ENCODE results near the gene FOXRED2.

- TF ChIP-seq, protein P1, sequence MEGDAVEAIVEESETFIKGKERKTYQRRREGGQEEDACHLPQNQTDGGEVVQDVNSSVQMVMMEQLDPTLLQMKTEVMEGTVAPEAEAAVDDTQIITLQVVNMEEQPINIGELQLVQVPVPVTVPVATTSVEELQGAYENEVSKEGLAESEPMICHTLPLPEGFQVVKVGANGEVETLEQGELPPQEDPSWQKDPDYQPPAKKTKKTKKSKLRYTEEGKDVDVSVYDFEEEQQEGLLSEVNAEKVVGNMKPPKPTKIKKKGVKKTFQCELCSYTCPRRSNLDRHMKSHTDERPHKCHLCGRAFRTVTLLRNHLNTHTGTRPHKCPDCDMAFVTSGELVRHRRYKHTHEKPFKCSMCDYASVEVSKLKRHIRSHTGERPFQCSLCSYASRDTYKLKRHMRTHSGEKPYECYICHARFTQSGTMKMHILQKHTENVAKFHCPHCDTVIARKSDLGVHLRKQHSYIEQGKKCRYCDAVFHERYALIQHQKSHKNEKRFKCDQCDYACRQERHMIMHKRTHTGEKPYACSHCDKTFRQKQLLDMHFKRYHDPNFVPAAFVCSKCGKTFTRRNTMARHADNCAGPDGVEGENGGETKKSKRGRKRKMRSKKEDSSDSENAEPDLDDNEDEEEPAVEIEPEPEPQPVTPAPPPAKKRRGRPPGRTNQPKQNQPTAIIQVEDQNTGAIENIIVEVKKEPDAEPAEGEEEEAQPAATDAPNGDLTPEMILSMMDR (conservative IDR thresholded peaks at IDR 0.05; ENCODE audit: low read length): no peak
- TF ChIP-seq EZH2phosphoT487 (IDR thresholded peaks at IDR 0.05; ENCODE audit: borderline replicate concordance, low read depth, low read length): no peak
Observed at GRCh38 chr22:36440429-36441002, 66.3 kb downstream of the FOXRED2 start.

Data from OCI-LY7 (cell line).